HG03045 (cell line): Measurements from ENCODE around the gene THADA.
"Not testable (repeated sequence)": the region's sequence is repeated elsewhere in the genome, so short reads cannot be mapped to it uniquely, and the experiment has no call there.

ENCODE experiments used
- ATAC-seq: cut with Tn5 transposase; IDR thresholded peaks from one replicate; pipeline ENCODE4 v1.9.1; 2021; ENCODE audit warnings: mild to moderate bottlenecking, moderate library complexity; ENCODE audit not compliant: unreplicated experiment

Gene THADA

DNA sequence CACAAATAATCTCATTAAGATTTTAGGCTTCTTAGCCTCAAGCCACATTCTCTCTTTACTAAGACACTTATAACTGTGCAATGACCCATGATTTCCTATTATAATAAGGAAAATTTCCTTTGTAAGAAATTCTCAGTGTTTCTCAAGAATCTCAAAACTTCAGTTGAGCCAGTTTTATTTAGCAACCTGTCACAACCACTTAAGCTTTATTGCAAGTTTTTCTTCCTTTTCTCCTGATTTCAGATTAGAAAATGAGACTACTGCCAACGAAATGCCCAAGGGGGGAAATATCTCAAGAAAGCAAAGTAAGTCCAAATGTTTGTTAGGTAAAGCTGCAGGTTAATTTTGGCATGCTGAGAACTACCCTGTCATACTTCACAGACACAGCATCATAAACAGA lies 178.5 kb downstream of the THADA start:
- ATAC-seq: no peak

DNA sequence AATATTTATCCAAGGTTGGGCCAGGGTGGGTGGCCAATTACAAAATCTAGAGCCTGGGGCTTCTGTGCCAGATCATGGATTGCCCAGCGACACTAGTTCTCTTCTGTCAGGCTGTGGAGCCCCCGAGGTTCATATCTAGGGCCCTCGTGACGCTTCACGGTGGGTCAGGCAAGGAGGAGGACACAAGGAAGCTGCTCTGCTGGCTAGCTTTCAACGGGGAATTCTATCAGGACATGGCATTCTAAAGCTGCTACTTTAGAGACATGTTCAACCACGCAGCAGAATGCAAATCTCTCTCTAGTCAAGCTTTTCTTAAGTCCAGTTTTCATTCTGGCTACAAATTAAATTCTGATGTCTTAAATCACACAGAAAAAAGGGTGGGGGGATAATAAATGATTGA lies 180.2 kb downstream of the THADA start:
- ATAC-seq: no peak

DNA sequence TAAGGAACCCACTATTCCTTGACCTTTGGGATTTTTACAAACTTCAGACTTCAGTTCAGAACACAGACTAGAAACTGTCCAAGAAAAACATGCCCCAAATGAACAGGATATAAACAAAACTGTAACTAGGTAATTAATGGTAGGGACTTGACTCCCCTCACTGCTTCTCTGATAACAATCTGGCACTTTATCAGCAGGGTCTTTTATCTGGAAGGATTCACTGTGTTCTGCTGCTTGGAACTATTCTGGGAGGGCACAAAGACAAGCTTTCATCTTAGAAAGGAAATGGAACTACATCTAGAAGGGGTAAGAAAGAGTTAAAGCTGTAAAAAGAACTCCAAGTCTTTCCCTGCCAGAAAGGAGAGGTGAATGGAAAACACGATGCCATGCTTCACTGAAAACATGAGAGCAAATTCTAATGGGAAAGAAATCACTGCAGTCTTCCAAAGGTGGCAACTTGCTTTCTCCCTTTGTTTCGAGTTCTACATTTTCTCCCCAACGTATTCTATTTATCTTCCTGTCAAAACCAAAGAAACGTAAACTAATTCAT lies 181.2 kb downstream of the THADA start:
- no peak for ATAC-seq

DNA sequence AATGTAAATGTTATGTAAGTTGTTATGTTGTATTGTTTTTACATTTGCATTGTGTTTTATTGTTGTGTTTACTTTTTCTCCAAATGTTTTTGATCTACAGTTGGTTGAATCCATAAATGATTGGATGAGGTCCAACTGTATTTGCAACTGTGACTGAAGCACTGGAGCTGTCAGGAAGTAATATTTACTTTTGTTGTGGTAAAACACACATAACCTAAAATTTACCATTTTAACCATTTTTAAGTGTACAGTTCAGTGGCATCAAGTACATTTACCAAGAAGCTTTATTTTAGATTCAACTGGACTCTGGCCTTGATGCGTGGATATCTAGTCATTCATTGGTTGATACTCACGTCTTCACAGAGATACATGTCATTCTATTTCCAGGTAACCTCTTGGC lies 181.8 kb downstream of the THADA start:
- ATAC-seq: no peak

DNA sequence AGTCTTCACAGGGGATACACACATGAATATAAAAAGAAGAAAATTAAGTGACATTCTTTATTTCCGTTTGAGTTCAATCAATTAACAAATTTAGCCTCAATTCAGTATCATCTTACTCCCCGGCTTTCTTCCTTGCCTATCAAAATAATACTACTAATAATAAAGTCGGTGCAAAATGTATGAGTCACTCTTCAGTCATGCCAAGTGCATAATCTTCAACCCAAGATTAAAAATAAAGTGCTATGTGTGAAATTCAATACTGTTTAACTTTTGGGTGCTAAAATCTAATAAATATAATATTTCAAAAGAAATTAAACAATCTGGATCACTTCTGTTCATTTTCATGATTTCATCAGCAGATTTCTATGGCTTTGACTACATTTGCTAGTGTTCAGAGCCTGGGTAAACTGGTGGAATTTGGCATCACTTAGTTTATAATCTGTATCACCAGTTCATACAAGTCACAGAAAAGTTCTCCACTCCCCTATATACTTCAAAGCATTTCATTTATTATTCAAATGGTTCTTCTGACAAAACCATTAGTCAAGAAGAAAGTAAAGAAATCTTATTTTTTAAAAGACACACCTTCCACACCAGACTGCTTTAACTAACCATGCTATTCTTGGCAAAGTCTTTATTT lies 183.6 kb downstream of the THADA start:
- ATAC-seq: no peak

DNA sequence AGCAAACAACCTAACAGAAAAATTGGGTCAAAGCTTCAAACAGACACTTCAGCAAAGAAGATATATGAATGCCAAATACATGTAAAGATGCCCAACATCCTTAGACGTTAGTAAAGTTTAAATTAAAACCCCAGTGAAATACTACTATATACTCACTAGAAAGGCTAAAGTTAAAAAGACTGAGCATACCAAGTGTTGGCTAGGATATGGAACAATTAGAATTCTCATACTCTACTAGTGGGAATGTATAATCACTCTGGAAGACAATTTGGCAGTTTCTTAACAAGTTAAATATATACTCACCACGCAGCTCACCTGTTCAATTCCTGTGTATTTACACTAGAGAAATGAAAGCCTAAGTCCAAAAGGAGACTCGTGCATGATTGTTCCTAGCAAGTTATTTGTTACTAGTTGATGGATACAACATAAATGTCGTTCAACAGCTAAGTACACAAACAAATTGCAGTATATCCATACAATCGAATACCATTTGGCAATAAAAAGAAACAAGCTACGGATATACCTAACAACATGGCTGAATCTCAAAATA lies 185.7 kb downstream of the THADA start:
- no peak for ATAC-seq

DNA sequence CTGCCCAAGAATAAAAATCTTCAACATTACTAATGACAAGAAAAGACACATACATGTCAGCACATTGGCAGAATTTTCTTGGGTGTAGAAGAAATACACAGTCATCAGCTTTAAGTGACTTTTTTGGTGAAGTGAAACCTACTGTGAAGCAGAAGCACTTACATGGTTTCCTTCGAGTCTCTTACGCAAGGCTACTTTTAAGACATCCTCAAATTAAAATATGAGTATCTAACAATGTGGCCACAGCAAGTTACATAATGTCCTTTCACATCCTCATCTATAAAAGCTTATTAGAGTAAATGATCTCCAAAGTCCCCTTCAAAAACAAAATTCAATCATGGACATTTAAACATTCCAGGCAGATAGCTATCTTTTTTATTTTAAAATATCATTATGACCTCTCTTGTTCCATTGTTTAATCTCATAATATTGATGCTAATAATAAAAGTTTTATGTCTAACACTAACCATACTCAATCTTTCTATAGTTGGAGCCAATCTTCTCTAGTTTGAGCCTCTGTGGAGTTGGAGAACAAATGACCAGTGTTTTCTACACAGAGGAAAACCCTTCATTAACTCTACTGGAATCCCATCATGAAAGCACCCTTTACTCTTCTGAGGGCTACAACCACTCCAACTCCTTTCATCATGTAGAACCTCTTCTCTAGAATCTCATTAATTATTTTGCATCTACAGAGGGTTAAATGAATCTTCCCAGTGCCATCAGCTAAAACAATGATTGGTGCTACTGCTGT lies 187.3 kb downstream of the THADA start:
- no peak for ATAC-seq

DNA sequence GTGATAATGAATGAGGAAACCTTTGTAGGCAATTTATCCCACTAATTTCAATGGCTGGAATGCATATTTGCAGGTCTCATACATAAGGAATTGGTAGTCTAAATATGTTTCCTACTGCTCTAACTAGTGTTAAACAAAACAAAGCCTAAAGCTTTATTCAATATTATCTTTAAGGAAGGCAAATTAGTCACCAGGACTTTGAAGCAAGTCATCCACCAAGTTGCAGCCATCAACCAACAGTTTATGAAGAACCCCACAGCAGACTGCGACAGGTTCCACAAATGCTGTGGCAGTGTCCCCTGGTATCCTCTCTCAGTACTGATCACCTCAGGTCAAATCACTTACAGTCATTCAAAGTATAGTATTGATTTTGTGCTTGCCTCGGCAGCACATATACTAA lies 187.9 kb downstream of the THADA start:
- no peak for ATAC-seq

DNA sequence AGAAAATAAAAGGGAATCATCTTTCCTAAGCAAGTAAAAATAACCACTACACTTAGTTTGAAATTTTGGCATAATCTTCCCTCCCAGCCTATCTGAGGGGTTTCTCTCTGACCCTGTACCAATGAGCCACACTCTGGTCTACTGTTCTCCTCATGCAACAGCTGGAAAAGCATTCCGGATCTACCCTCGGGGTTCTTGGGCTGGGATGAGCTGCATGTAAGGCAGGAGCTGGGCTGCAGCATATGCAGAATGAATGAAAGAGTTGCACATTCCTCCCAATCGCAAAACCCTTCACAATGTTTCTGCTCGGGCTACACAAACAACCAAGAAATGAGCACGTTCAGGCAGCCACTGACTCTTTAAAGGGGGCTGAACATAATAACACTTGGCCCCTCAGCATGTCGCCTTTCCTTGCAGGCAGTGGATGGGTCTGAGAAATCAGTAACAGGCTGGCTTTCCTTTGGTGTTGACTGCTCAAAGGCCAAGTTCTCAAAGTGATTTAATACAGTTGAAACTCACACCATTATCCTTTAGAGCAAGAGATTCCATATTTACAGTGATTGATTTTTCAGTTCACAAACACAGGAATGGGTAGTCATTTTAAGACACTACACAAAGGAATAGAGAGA lies 189.1 kb downstream of the THADA start:
- no peak for ATAC-seq

DNA sequence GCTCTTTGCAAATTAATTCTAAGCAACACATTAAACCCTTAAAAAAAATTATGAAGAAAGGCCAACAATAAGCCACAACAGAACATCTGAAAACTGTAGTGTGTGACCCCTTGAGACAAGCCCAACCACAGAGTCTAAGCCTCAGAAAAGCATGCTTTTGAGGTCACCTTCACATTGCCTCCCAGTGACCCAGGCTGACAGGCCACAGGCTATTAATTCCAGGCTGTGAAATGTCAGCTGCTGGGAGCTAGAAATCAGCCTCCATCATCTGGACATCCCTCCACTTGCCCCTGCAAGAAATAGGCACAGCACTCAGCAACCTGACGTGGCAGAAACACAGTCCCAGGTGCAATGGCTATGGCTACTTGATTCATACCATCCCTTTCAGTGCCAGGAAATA lies 190.0 kb downstream of the THADA start:
- ATAC-seq: no peak

DNA sequence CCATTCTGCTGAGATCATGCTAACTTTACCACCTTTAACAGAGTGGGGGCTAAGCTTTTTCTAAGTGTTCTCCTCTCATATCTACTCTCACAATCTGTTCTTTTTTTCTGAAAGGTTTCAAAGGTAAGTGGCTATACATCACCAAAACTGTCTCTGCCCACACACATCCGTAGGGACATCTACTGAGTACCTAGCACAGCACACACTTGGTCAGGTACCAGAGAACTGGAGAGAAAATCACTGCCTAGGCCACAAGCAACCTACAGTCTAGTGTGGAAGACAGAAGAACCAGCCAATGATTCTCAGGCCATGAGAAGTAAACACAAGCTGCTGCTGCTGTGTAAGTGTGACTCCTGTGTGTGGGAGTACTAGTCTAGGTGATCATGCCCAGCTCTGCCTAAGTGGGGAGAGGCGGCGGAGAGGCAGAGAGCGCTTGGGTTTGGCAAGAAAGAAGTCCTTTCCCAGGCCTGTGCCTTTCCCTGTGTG lies 193.3 kb downstream of the THADA start:
- peak; percentile 27 for ATAC-seq

DNA sequence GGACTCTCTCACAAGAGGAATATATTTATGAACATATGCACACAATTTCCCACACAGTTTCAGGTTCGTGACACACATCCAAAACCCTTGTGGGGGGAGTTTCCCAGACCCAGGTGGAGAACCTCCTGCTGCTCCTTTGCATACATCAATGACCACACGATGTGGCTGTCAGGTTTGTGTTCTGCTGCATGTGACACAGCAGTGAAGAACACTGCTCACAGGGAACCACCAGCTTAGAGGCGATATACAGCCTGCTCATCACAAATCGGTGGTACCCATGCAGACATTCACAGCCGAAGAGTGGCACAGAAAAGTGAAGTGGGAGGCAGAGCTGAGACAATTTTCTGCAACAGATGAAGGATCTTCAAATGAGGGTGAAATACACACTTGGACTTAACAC lies 193.8 kb downstream of the THADA start:
- peak; percentile 92 for ATAC-seq

DNA sequence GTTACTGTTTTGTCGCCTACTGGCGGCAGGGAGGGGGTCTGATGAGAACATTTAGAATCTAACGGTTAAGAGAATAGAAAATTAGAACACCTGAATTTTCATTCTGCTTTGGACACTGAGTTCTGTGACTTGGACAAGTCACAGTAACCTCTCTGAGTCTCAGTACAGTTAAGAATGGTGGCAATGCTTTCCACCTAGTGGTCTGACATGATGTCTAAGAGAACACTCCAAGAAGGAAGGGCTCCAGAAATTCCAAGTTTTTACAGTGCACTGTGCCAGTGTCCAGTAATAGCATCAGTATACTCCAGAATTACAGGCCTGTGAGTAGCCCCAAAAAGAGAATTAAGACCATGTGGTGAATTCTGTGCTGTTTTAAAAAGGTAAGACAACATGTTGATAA lies 195.3 kb downstream of the THADA start:
- ATAC-seq: no peak

DNA sequence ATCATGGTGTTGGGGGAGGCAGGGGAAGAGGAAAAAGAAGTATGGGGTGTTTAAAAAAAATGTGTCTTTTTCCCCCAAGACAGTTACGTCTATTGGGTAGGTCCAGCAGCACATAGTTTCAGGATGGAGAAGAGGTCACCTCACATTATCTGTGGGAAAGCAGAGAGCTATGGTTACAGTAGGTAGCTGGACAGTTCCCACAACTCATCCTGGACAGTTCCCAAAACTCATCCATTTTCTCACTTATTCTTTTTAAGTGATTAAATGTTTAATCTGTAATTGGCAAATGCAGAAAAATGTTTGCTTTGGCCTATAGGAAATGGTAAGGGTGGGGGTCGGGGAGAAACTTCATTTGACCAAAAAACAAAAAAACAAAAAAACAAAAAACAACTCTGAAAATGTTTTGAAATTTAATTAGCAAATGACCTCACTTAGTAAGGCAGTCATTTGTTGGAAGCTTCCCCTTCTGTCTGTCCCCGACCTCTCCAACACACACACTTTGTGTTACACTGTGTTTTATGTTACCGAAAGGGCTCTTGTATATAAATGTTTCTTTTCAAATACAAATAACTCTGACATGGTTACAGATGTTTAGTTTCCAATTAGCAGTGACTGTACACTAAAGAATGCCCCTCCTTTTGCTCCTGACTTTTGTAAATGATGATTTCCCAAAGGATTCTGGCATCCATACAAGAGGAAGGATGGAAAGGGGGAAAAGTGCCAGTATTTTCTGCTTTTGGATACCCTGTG lies 196.1 kb downstream of the THADA start:
- ATAC-seq: no peak

DNA sequence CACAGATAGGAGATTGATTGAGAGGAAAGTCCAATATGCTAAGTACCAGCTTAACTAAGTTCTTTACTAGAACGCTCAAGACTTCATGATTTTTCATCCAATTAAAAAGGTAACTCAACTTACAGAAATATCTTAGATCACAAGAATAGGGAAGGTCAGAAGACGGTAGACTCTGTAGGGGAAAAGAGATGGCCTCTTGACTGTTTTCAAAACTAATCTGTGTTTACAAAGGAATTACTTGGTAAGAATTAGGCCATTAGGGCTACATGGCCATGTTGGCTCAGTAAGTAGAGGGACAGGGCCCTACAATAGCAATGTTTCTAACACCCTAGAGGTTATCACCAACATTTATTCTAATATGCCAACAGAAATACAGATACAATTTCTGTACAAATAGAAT lies 196.7 kb downstream of the THADA start:
- ATAC-seq: no peak

DNA sequence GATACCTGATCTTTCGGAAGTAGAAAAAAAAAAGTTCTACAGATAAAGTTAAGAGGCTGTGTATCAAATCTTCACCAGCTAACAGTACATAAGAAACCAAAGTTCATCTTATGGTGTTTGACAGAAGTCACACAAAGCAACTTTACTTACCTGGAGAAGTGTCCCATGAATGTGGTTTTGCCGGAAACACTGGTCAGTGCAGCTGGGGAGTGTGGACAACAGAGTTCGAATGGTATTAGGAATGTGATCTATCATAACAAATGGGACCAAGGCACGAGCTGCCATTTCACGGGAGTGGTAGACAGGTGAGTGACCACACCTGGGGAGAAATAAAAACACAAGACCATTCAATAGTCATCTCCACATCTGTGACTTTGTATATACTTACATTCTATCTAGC lies 198.0 kb downstream of the THADA start:
- no peak for ATAC-seq

DNA sequence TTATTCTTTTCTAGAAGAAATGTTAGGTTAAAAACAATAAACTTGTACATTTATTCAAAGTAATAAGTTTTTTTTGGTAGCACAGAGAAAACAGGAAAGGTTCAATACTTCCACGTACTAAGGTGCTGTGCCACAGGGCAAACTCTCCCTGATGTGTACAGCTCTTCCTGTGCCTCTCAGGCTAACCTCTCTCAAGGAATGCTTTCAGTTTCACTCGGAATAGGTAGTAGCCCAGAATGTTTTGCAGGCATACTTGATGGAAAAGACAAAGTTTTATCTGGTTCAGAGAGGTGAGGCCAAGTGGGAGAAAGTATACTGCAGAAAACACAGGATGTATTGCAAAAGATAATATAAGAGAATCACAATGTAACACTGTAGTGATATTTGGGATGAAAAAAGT lies 198.4 kb downstream of the THADA start:
- ATAC-seq: no peak

DNA sequence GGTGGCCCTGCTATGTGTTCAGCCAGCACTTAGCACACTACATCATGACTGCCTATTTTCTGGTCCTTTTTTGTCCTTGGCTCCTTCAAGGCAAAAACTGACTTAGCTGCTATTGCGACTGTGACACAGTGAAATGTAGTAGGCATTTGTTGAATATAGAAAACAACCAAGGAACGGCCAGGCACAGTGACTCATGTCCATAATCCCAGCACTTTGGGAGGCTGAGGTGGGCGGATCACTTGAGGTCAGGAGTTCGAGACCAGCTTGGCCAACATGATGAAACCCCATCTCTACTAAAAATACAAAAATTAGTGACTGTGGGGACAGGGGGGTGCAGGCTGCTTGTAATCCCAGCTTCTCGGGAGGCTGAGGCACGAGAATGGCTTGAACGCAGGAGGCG lies 199.5 kb downstream of the THADA start:
- ATAC-seq: not testable (repeated sequence)

DNA sequence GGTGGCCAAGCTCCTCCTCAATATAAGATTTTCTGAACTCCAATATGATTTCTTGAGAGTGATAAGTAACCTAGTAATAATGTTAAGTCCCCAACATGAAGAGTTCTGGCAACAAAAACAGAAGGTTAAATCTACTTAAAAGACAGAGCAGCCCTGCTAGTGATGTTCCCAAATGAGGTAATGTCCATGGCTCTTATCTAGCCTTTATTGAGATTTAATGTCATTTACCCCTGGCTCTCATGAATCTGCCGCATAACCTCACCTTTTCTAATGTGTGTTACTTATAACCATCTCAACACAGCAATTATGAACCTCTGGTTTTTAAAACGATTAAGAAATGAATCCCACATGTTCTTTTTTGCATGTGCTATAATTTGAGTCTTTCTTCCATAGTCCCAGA lies 201.9 kb downstream of the THADA start:
- ATAC-seq: no peak

DNA sequence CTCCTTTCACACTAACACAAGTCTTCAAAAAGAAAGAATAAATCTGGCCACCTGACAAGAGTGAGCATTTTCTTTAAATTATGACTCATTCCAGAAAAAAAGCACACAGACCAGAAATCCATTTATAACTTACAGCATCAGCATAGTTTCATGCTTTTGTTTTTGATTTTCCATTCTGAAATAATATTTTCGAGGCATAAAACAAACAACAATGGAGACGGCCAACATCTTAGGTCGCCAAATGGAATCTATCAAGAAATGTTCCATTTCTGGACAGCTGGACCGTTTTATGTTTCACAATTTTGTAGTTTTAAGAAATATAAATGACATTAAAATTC lies 204.0 kb downstream of the THADA start:
- ATAC-seq: no peak
